GM23248 (cell line): ENCODE data around the gene L3HYPDH.

ENCODE experiments used
- EZH2 ChIP-seq: fragments of 200-600 bp; sonication (generic); IDR thresholded peaks from 2 replicates; pipeline ENCODE4 v1.6.1; 2018; ENCODE audit warnings: antibody characterized with exemption, mild to moderate bottlenecking; ENCODE audit not compliant: insufficient read depth, poor library complexity, severe bottlenecking
- EZH2phosphoT487 ChIP-seq: fragments of 200-600 bp; sonication (generic); IDR thresholded peaks from 2 replicates; pipeline ENCODE4 v1.6.1; 2018; ENCODE audit warnings: antibody characterized with exemption, moderate library complexity, mild to moderate bottlenecking, low read depth; ENCODE audit not compliant: insufficient read depth

GRCh38 chr14:59510966-59511365 is 26.8 kb upstream of the L3HYPDH start:
- TF ChIP-seq EZH2phosphoT487 (no peak), EZH2 (no peak)
